HEK293 (cell line): Measurements from ENCODE around the gene SMO.
A peak's percentile ranks its signal among the peaks of the same experiment; 100 is the strongest.

Source experiments
- EGR2 ChIP-seq: fragments of 450-650 bp; formaldehyde crosslinking; IDR thresholded peaks from 2 replicates; pipeline ENCODE4 v1.5.1; 2016; ENCODE audit warnings: low read depth, missing biosample characterization, missing genetic modification characterization
- SP3 ChIP-seq: fragments of 450-650 bp; formaldehyde crosslinking; IDR thresholded peaks from 2 replicates; pipeline ENCODE4 v1.5.1; 2016; ENCODE audit warnings: missing biosample characterization, missing genetic modification characterization
- WT1 ChIP-seq: fragments of 450-650 bp; formaldehyde crosslinking; IDR thresholded peaks from 2 replicates; pipeline ENCODE4 v1.5.1; 2016; ENCODE audit warnings: missing biosample characterization, missing genetic modification characterization
- ZBTB20 ChIP-seq: fragments of 450-650 bp; formaldehyde crosslinking; IDR thresholded peaks from 2 replicates; pipeline ENCODE4 v1.5.1; 2016; ENCODE audit warnings: missing biosample characterization, missing genetic modification characterization
- ZBTB21 ChIP-seq: fragments of 450-650 bp; formaldehyde crosslinking; IDR thresholded peaks from 2 replicates; pipeline ENCODE4 v1.5.1; 2017; ENCODE audit warnings: missing biosample characterization, missing genetic modification characterization
- ZBTB6 ChIP-seq: fragments of 450-650 bp; formaldehyde crosslinking; IDR thresholded peaks from 2 replicates; pipeline ENCODE4 v1.5.1; 2017; ENCODE audit warnings: missing biosample characterization, missing genetic modification characterization
- ZEB2 ChIP-seq: fragments of 450-650 bp; formaldehyde crosslinking; IDR thresholded peaks from 2 replicates; pipeline ENCODE4 v1.5.1; 2016; ENCODE audit warnings: missing biosample characterization, missing genetic modification characterization
- ZNF146 ChIP-seq: fragments of 450-650 bp; formaldehyde crosslinking; IDR thresholded peaks from 2 replicates; pipeline ENCODE4 v1.5.1; 2016; ENCODE audit warnings: missing biosample characterization, missing genetic modification characterization
- ZNF157 ChIP-seq: fragments of 450-650 bp; formaldehyde crosslinking; IDR thresholded peaks from 2 replicates; pipeline ENCODE4 v1.5.1; 2016; ENCODE audit warnings: missing biosample characterization, missing genetic modification characterization
- ZNF169 ChIP-seq: fragments of 450-650 bp; formaldehyde crosslinking; IDR thresholded peaks from 2 replicates; pipeline ENCODE4 v1.5.1; 2016; ENCODE audit warnings: missing biosample characterization, missing genetic modification characterization
- ZNF19 ChIP-seq: fragments of 450-650 bp; formaldehyde crosslinking; IDR thresholded peaks from 2 replicates; pipeline ENCODE4; 2016; ENCODE audit warnings: missing biosample characterization, missing genetic modification characterization, low read depth
- ZNF280C ChIP-seq: fragments of 450-650 bp; formaldehyde crosslinking; IDR thresholded peaks from 2 replicates; pipeline ENCODE4 v1.5.1; 2016; ENCODE audit warnings: missing biosample characterization, missing genetic modification characterization
- ZNF335 ChIP-seq: fragments of 450-650 bp; formaldehyde crosslinking; conservative IDR thresholded peaks from 2 replicates; pipeline ENCODE4 v1.5.1; 2016; ENCODE audit warnings: missing biosample characterization, missing genetic modification characterization
- ZNF350 ChIP-seq: fragments of 450-650 bp; formaldehyde crosslinking; IDR thresholded peaks from 2 replicates; pipeline ENCODE4 v1.5.0; 2017; ENCODE audit warnings: missing biosample characterization, mild to moderate bottlenecking, missing genetic modification characterization
- ZNF391 ChIP-seq: fragments of 450-650 bp; formaldehyde crosslinking; IDR thresholded peaks from 2 replicates; pipeline ENCODE4 v1.5.1; 2016; ENCODE audit warnings: low read depth, missing biosample characterization, missing genetic modification characterization, borderline replicate concordance
- ZNF548 ChIP-seq: fragments of 450-650 bp; formaldehyde crosslinking; IDR thresholded peaks from 2 replicates; pipeline ENCODE4 v1.5.1; 2016; ENCODE audit warnings: missing biosample characterization, missing genetic modification characterization
- ZNF610 ChIP-seq: fragments of 450-650 bp; formaldehyde crosslinking; IDR thresholded peaks from 2 replicates; pipeline ENCODE4 v1.5.1; 2016; ENCODE audit warnings: missing biosample characterization, missing genetic modification characterization, borderline replicate concordance
- ZNF624 ChIP-seq: fragments of 450-650 bp; formaldehyde crosslinking; IDR thresholded peaks from 2 replicates; pipeline ENCODE4 v1.5.1; 2017; ENCODE audit warnings: missing biosample characterization, missing genetic modification characterization
- ZNF645 ChIP-seq: fragments of 450-650 bp; formaldehyde crosslinking; IDR thresholded peaks from 2 replicates; pipeline ENCODE4; 2016; ENCODE audit warnings: missing biosample characterization, missing genetic modification characterization
- ZNF785 ChIP-seq: fragments of 450-650 bp; formaldehyde crosslinking; IDR thresholded peaks from 2 replicates; pipeline ENCODE4 v1.5.1; 2016; ENCODE audit warnings: missing biosample characterization, missing genetic modification characterization
- ZSCAN5A ChIP-seq: fragments of 450-650 bp; formaldehyde crosslinking; IDR thresholded peaks from 2 replicates; pipeline ENCODE4 v1.5.1; 2016; ENCODE audit warnings: missing biosample characterization, missing genetic modification characterization
- ZXDB ChIP-seq: fragments of 450-650 bp; formaldehyde crosslinking; IDR thresholded peaks from 2 replicates; pipeline ENCODE4 v1.5.1; 2016; ENCODE audit warnings: missing biosample characterization, missing genetic modification characterization
- TF ChIP-seq, protein P1 (sequence below): fragments of 450-650 bp; IDR thresholded peaks from 2 replicates; pipeline ENCODE4 v1.5.1; 2018; ENCODE audit warnings: missing biosample characterization, missing genetic modification characterization
- TF ChIP-seq, protein P2 (sequence below): fragments of 450-650 bp; formaldehyde crosslinking; IDR thresholded peaks from 2 replicates; pipeline ENCODE4 v1.5.1; 2016; ENCODE audit warnings: missing biosample characterization, missing genetic modification characterization
- TF ChIP-seq, protein P3 (sequence below): fragments of 450-650 bp; formaldehyde crosslinking; IDR thresholded peaks from 2 replicates; pipeline ENCODE4 v1.5.1; 2016; ENCODE audit warnings: missing biosample characterization, missing genetic modification characterization
- TF ChIP-seq, protein P4 (sequence below): fragments of 450-650 bp; formaldehyde crosslinking; IDR thresholded peaks from 2 replicates; pipeline ENCODE4 v1.5.1; 2016; ENCODE audit warnings: missing biosample characterization, missing genetic modification characterization

Gene SMO

GRCh38 chr7:129224251-129225205, 36.1 kb downstream of the SMO start, which contains the start of gene AHCYL2 (continued):
- no peak for TF ChIP-seq ZNF350 (tag by site-specific recombination)
- peak; percentile 99 for TF ChIP-seq ZBTB6
- no peak for TF ChIP-seq ZNF19 (tag by site-specific recombination)
- TF ChIP-seq ZNF335 = peak; percentile 90
- TF ChIP-seq ZNF169 (tag by site-specific recombination) = no peak
- 0 out of 2 replicates have a peak, but pooled peaks have one; percentile 42 for TF ChIP-seq ZBTB21 (tag by site-specific recombination)
- TF ChIP-seq ZNF645 (tag by site-specific recombination) = no peak
- TF ChIP-seq ZXDB (tag by site-specific recombination) = peak; percentile 89
- TF ChIP-seq SP3 (tag by site-specific recombination) = peak; percentile 100
- TF ChIP-seq, protein P1, sequence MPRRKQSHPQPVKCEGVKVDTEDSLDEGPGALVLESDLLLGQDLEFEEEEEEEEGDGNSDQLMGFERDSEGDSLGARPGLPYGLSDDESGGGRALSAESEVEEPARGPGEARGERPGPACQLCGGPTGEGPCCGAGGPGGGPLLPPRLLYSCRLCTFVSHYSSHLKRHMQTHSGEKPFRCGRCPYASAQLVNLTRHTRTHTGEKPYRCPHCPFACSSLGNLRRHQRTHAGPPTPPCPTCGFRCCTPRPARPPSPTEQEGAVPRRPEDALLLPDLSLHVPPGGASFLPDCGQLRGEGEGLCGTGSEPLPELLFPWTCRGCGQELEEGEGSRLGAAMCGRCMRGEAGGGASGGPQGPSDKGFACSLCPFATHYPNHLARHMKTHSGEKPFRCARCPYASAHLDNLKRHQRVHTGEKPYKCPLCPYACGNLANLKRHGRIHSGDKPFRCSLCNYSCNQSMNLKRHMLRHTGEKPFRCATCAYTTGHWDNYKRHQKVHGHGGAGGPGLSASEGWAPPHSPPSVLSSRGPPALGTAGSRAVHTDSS (tag by site-specific recombination) = no peak
- TF ChIP-seq, protein P2, sequence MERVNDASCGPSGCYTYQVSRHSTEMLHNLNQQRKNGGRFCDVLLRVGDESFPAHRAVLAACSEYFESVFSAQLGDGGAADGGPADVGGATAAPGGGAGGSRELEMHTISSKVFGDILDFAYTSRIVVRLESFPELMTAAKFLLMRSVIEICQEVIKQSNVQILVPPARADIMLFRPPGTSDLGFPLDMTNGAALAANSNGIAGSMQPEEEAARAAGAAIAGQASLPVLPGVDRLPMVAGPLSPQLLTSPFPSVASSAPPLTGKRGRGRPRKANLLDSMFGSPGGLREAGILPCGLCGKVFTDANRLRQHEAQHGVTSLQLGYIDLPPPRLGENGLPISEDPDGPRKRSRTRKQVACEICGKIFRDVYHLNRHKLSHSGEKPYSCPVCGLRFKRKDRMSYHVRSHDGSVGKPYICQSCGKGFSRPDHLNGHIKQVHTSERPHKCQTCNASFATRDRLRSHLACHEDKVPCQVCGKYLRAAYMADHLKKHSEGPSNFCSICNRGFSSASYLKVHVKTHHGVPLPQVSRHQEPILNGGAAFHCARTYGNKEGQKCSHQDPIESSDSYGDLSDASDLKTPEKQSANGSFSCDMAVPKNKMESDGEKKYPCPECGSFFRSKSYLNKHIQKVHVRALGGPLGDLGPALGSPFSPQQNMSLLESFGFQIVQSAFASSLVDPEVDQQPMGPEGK = peak; percentile 94
- TF ChIP-seq, protein P3, sequence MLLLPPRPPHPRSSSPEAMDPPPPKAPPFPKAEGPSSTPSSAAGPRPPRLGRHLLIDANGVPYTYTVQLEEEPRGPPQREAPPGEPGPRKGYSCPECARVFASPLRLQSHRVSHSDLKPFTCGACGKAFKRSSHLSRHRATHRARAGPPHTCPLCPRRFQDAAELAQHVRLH = 0 out of 2 replicates have a peak, but pooled peaks have one; percentile 12
- 0 out of 2 replicates have a peak, but pooled peaks have one; percentile 37 for TF ChIP-seq WT1
- no peak for TF ChIP-seq ZSCAN5A
- peak; percentile 94 for TF ChIP-seq ZEB2 (tag by site-specific recombination)
- no peak for TF ChIP-seq ZNF280C (tag by site-specific recombination)
- TF ChIP-seq ZNF624 = no peak
- no peak for TF ChIP-seq ZNF157
- TF ChIP-seq ZNF146 = no peak
- TF ChIP-seq EGR2 (tag by site-specific recombination) = peak; percentile 89
- peak; percentile 87 for TF ChIP-seq ZBTB20 (tag by site-specific recombination)
- no peak for TF ChIP-seq ZNF548 (tag by site-specific recombination)
- no peak for TF ChIP-seq ZNF391 (tag by site-specific recombination)
- TF ChIP-seq ZNF610 (tag by site-specific recombination) = no peak
- peak; percentile 36; the same call in 1 of the 2 replicates for TF ChIP-seq ZNF785 (tag by site-specific recombination)
- TF ChIP-seq, protein P4, sequence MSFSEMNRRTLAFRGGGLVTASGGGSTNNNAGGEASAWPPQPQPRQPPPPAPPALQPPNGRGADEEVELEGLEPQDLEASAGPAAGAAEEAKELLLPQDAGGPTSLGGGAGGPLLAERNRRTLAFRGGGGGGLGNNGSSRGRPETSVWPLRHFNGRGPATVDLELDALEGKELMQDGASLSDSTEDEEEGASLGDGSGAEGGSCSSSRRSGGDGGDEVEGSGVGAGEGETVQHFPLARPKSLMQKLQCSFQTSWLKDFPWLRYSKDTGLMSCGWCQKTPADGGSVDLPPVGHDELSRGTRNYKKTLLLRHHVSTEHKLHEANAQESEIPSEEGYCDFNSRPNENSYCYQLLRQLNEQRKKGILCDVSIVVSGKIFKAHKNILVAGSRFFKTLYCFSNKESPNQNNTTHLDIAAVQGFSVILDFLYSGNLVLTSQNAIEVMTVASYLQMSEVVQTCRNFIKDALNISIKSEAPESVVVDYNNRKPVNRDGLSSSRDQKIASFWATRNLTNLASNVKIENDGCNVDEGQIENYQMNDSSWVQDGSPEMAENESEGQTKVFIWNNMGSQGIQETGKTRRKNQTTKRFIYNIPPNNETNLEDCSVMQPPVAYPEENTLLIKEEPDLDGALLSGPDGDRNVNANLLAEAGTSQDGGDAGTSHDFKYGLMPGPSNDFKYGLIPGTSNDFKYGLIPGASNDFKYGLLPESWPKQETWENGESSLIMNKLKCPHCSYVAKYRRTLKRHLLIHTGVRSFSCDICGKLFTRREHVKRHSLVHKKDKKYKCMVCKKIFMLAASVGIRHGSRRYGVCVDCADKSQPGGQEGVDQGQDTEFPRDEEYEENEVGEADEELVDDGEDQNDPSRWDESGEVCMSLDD (tag by site-specific recombination) = no peak
